A549 (cell line): Measurements from ENCODE around the gene NUAK2.

ENCODE experiments used
- CEBPB ChIP-seq, 2 experiments: fragments of >200 bp in 1 of 2; sonication (Bioruptor Twin) in 1 of 2; formaldehyde crosslinking in 1 of 2; IDR thresholded peaks; 2 replicates each; pipeline ENCODE4 v1.6.1; 2012 to 2016
- CTCF ChIP-seq: fragments of >200 bp; sonication (Bioruptor Twin); formaldehyde crosslinking; IDR thresholded peaks from 3 replicates; pipeline ENCODE4 v1.5.1; 2016
- MAX ChIP-seq: IDR thresholded peaks from 2 replicates; pipeline ENCODE4 v1.6.1; 2012
- MAZ ChIP-seq: fragments of 150-350 bp; IDR thresholded peaks from 2 replicates; pipeline ENCODE4 v1.6.1; 2014; ENCODE audit warnings: antibody characterized with exemption, low read depth, low read length, borderline replicate concordance
- POLR2A ChIP-seq: IDR thresholded peaks from 2 replicates; pipeline ENCODE4 v1.6.1; 2012; ENCODE audit warnings: mild to moderate bottlenecking, low read length
- RAD21 ChIP-seq, 2 experiments: fragments of >200 bp in 1 of 2; sonication (Bioruptor Twin) in 1 of 2; formaldehyde crosslinking in 1 of 2; IDR thresholded peaks in 1 of 2; conservative IDR thresholded peaks in 1 of 2; 2 replicates in 1 of 2; 3 replicates in 1 of 2; pipeline ENCODE4 v1.6.1; 2012 to 2018; ENCODE audit warnings: inconsistent platforms in 1 of 2
- SMC3 ChIP-seq: fragments of >200 bp; sonication (Bioruptor Twin); formaldehyde crosslinking; IDR thresholded peaks from 3 replicates; pipeline ENCODE4 v1.6.1; 2018; ENCODE audit warnings: inconsistent platforms
- SREBF2 ChIP-seq: fragments of 450-650 bp; IDR thresholded peaks from 2 replicates; pipeline ENCODE4 v1.6.1; 2014; ENCODE audit warnings: mild to moderate bottlenecking, moderate library complexity
- USF2 ChIP-seq: fragments of 450-650 bp; IDR thresholded peaks from 2 replicates; pipeline ENCODE4 v1.6.1; 2014; ENCODE audit warnings: antibody characterized with exemption

- no peak for TF ChIP-seq RAD21 (conservative IDR thresholded peaks at IDR 0.05 in 1 of 2, IDR thresholded peaks at IDR 0.05 in 1 of 2)
- no peak for TF ChIP-seq MAX
- no peak for TF ChIP-seq SREBF2
- TF ChIP-seq POLR2A, result no peak
- no peak for TF ChIP-seq SMC3
- TF ChIP-seq MAZ, result no peak
- no peak for TF ChIP-seq CTCF
- TF ChIP-seq CEBPB (IDR thresholded peaks at IDR 0.05), result no peak
- TF ChIP-seq USF2, result no peak
Observed at GRCh38 chr1:205262731-205263171, 58.8 kb downstream of the NUAK2 start.
